Caki2 (cell line): ENCODE results near the gene NEUROD4. TPM values are rescaled to one million over a fixed set of nuclear protein-coding genes. Genes with fewer than 3 reads are reported as not detected.
"Not testable (repeated sequence)": the region's sequence is repeated elsewhere in the genome, so short reads cannot be mapped to it uniquely, and the experiment has no call there.

ENCODE experiments used
- DNase-seq: peaks from one replicate; pipeline ENCODE4 v3.0.0-alpha.2; 2015; ENCODE audit warnings: low read depth
- in situ Hi-C: cut with HindIII; loops from 2 replicates; pipeline ENCODE4 v1.10.0; 2016; ENCODE audit warnings: low sequenced_read_pairs, low pct_unique_long_range_greater_than_20kb, mixed read lengths
- total RNA-seq: library from RNA; depleted of rRNA; stranded (reverse); fragments of >200 nt; shearing (Covaris generic); gene quantifications from 2 replicates; pipeline ENCODE4 v1.2.3, GENCODE V29; 2014; ENCODE audit warnings: low replicate concordance; rRNA removed

Gene NEUROD4
- not detected in 2 replicates for total RNA-seq

- DNase-seq, result peak; percentile 81
- in situ Hi-C loops, result no loop called here
Measured at GRCh38 chr12:55019784-55020183, at the start of gene NEUROD4. NEUROD4 (plus strand) TSS chr12:55019974; CDS start chr12:55026440, 6,466 bp downstream.

- DNase-seq, result no peak
- in situ Hi-C loops, result no loop called here
Measured at GRCh38 chr12:54970741-54971140, 49.0 kb upstream of the NEUROD4 start.

- in situ Hi-C loops, result no loop called here
- DNase-seq, result no peak
Measured at GRCh38 chr12:54973556-54973955, 46.2 kb upstream of the NEUROD4 start.

GRCh38 chr12:54974279-54974678 is 45.5 kb upstream of the NEUROD4 start:
- no peak for DNase-seq
- in situ Hi-C loops, result no loop called here

GRCh38 chr12:54975272-54975671 is 44.5 kb upstream of the NEUROD4 start:
- no peak for DNase-seq
- in situ Hi-C loops, result no loop called here

- DNase-seq, result no peak
- in situ Hi-C loops, result no loop called here
Measured at GRCh38 chr12:54975875-54976274, 43.9 kb upstream of the NEUROD4 start.

- no peak for DNase-seq
- in situ Hi-C loops, result no loop called here
Measured at GRCh38 chr12:54977155-54977554, 42.6 kb upstream of the NEUROD4 start.

GRCh38 chr12:54977857-54978256 is 41.9 kb upstream of the NEUROD4 start:
- DNase-seq, result no peak
- in situ Hi-C loops, result no loop called here

GRCh38 chr12:54980341-54980740 is 39.4 kb upstream of the NEUROD4 start:
- in situ Hi-C loops, result no loop called here
- DNase-seq, result no peak

GRCh38 chr12:54981796-54982195 is 38.0 kb upstream of the NEUROD4 start:
- in situ Hi-C loops, result no loop called here
- DNase-seq, result no peak

GRCh38 chr12:54983536-54984101 is 36.2 kb upstream of the NEUROD4 start:
- DNase-seq, result no peak

GRCh38 chr12:54984658-54985376 is 35.0 kb upstream of the NEUROD4 start, which contains the start of gene TESPA1:
TESPA1 (minus strand) TSS chr12:54984762; CDS start chr12:54974562, 10,200 bp downstream.
- in situ Hi-C loops, result no loop called here
- no peak for DNase-seq

More at GRCh38 chr12:54983536-54984101, 36.2 kb upstream of the NEUROD4 start:
- in situ Hi-C loops, result no loop called here

GRCh38 chr12:54986773-54987172 is 33.0 kb upstream of the NEUROD4 start:
- DNase-seq, in situ Hi-C loops: not testable (repeated sequence)

GRCh38 chr12:54987611-54988231 is 32.1 kb upstream of the NEUROD4 start:
- no peak for DNase-seq
- in situ Hi-C loops, result no loop called here

GRCh38 chr12:54988402-54989054 is 31.2 kb upstream of the NEUROD4 start:
- no peak for DNase-seq
- in situ Hi-C loops, result no loop called here

GRCh38 chr12:54989829-54990228 is 29.9 kb upstream of the NEUROD4 start:
- in situ Hi-C loops, result no loop called here
- DNase-seq, result no peak

GRCh38 chr12:54991161-54991990 is 28.4 kb upstream of the NEUROD4 start:
- in situ Hi-C loops, result no loop called here
- DNase-seq, result no peak

- in situ Hi-C loops, result no loop called here
- no peak for DNase-seq
Measured at GRCh38 chr12:54991991-54992375, 27.8 kb upstream of the NEUROD4 start.
